Gastroesophageal sphincter (tissue), 3 donors: Measurements from ENCODE around the gene RASGRP3.

Experiments used
- EP300 ChIP-seq: sonication (generic); formaldehyde crosslinking; IDR thresholded peaks from one replicate; pipeline ENCODE4 v1.6.1; 2017; ENCODE audit warnings: antibody characterized with exemption, mild to moderate bottlenecking
- TF ChIP-seq, protein P1 (sequence below), 4 experiments: fragments of 200-600 bp in 2 of 4; fragments of 450-650 bp in 2 of 4; sonication (generic) in 1 of 4; IDR thresholded peaks; one replicate each; pipeline ENCODE4 v1.5.1; 2017 to 2019; ENCODE audit warnings: antibody characterized with exemption in 4 of 4, mild to moderate bottlenecking in 2 of 4, moderate library complexity in 2 of 4

DNA sequence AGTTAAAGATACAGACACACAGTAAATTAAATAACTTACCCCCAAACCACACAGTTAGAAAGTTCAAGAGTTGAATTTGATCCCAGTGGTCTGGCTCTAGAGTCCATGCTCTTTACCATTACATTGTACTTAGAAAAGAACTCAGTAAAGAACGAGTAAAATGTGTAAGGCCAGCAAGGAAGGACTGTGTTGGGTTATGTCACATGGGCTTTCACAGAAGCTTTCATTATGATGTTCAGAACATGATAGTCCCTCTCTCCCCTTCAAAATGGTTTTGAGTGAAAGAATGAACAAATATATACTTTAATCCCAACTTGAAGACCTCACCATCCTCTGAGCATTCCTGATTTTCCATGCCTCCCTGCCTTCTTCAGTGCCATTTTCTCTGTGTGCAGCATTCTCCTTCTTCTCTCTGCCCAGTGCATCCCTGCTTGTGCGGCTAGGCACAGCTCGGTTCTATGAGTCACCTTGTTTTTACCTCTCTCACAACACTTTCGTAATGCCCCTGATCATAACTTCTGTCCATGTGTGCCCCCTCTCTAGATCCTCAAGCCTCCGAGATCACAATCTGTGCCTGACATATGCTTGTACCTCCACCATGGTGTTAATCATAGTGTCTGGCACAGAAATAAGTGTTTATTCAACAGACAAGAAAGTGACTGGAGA lies 22.0 kb downstream of the RASGRP3 start:
- TF ChIP-seq, protein P1, sequence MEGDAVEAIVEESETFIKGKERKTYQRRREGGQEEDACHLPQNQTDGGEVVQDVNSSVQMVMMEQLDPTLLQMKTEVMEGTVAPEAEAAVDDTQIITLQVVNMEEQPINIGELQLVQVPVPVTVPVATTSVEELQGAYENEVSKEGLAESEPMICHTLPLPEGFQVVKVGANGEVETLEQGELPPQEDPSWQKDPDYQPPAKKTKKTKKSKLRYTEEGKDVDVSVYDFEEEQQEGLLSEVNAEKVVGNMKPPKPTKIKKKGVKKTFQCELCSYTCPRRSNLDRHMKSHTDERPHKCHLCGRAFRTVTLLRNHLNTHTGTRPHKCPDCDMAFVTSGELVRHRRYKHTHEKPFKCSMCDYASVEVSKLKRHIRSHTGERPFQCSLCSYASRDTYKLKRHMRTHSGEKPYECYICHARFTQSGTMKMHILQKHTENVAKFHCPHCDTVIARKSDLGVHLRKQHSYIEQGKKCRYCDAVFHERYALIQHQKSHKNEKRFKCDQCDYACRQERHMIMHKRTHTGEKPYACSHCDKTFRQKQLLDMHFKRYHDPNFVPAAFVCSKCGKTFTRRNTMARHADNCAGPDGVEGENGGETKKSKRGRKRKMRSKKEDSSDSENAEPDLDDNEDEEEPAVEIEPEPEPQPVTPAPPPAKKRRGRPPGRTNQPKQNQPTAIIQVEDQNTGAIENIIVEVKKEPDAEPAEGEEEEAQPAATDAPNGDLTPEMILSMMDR (IDR thresholded peaks at IDR 0.05), result no peak
- TF ChIP-seq EP300, result no peak
